OCI-LY7 (cell line): ENCODE data around the gene ANXA3. TPM values are rescaled to one million over a fixed set of nuclear protein-coding genes. Genes with fewer than 3 reads are reported as not detected.
A peak's percentile ranks its signal among the peaks of the same experiment; 100 is the strongest.

Source experiments
- BruUV-seq: library from RNA; stranded (reverse); fragments of 400-500 nt; replicated peaks from 2 replicates; lab custom pipeline; 2021; lab: Mats Ljungman, UMichigan
- CTCF ChIA-PET: fragments of 300-600 bp; sonication (Branson Sonifier 250); formaldehyde crosslinking; loops from one replicate; lab custom pipeline; 2022; ENCODE audit warnings: antibody characterized with exemption; ENCODE audit not compliant: unreplicated experiment; lab: Charles Lee
- POLR2A ChIA-PET: fragments of 300-600 bp; sonication (Branson Sonifier 250); formaldehyde crosslinking; loops from one replicate; lab custom pipeline; 2022; ENCODE audit warnings: antibody characterized with exemption; lab: Charles Lee
- DNase-seq: peaks from one replicate; pipeline ENCODE4 v3.0.0-alpha.2; 2015; ENCODE audit warnings: low spot score
- H2AFZ ChIP-seq: fragments of 200-600 bp; sonication (generic), shearing (Covaris generic); 2 replicates; pipeline ENCODE4 v1.6.1; 2014; ENCODE audit warnings: mild to moderate bottlenecking, antibody characterized with exemption, low read length, moderate library complexity
- H3K27ac ChIP-seq: fragments of 200-600 bp; sonication (generic); 2 replicates; pipeline ENCODE4 v1.5.1; 2014; ENCODE audit warnings: mixed run types, low read depth, mild to moderate bottlenecking, moderate library complexity, low read length, inconsistent platforms; ENCODE audit not compliant: poor library complexity, severe bottlenecking
- H3K36me3 ChIP-seq: fragments of 200-600 bp; sonication (generic); 2 replicates; pipeline ENCODE4 v1.6.1; 2014; ENCODE audit warnings: mild to moderate bottlenecking, antibody characterized with exemption, low read length, moderate library complexity, mixed read lengths; ENCODE audit not compliant: insufficient read depth
- H3K4me1 ChIP-seq: fragments of 200-600 bp; sonication (generic); 2 replicates; pipeline ENCODE4 v1.5.1; 2014; ENCODE audit warnings: mild to moderate bottlenecking, low read length; ENCODE audit not compliant: insufficient read depth, poor library complexity, severe bottlenecking
- H3K4me2 ChIP-seq: fragments of 200-600 bp; sonication (generic); 2 replicates; pipeline ENCODE4 v1.6.1; 2014; ENCODE audit warnings: mild to moderate bottlenecking, low read length
- H3K4me3 ChIP-seq: fragments of 200-600 bp; sonication (generic); 2 replicates; pipeline ENCODE4 v1.5.1; 2014; ENCODE audit warnings: mild to moderate bottlenecking, low read depth, low read length; ENCODE audit not compliant: poor library complexity, severe bottlenecking
- H3K79me2 ChIP-seq: fragments of 200-600 bp; sonication (generic); 2 replicates; pipeline ENCODE4 v1.6.1; 2016; ENCODE audit warnings: low read depth, mild to moderate bottlenecking, low read length, moderate library complexity, mixed read lengths; ENCODE audit not compliant: insufficient read depth
- H3K9me2 ChIP-seq: fragments of 200-600 bp; sonication (generic); 2 replicates; pipeline ENCODE4 v1.6.1; 2016; ENCODE audit warnings: mild to moderate bottlenecking, low read length, mixed read lengths; ENCODE audit not compliant: insufficient read depth
- H3K9me3 ChIP-seq: fragments of 200-600 bp; sonication (generic); 2 replicates; pipeline ENCODE4 v1.6.1; 2014; ENCODE audit warnings: mild to moderate bottlenecking, mixed run types, low read length, mixed read lengths
- H4K20me1 ChIP-seq: fragments of 200-600 bp; sonication (generic); 2 replicates; pipeline ENCODE4 v1.6.1; 2014; ENCODE audit warnings: mild to moderate bottlenecking, antibody characterized with exemption, low read length, moderate library complexity, mixed read lengths; ENCODE audit not compliant: insufficient read depth
- EZH2phosphoT487 ChIP-seq: fragments of 200-600 bp; sonication (generic); IDR thresholded peaks from 2 replicates; pipeline ENCODE4 v1.6.1; 2018; ENCODE audit warnings: low read depth, borderline replicate concordance, mild to moderate bottlenecking, mixed run types, antibody characterized with exemption, low read length, moderate library complexity, mixed read lengths
- intact Hi-C: fragments of 100-400 bp; cut with micrococcal nuclease; formaldehyde crosslinking; loops from one replicate; pipeline ENCODE4 v1.10.0; 2022; ENCODE audit not compliant: unreplicated experiment
- total RNA-seq, 2 experiments: library from RNA; depleted of rRNA in 1 of 2; stranded (reverse); fragments of >200 nt in 1 of 2; shearing (Covaris generic) in 1 of 2; gene quantifications; 2 replicates each; pipeline ENCODE4 v1.2.3, GENCODE V29; 2014 to 2022
- TF ChIP-seq, protein P1 (sequence below): fragments of 200-600 bp; sonication (generic); conservative IDR thresholded peaks from 2 replicates; pipeline ENCODE4 v1.5.1; 2014; ENCODE audit warnings: mild to moderate bottlenecking, antibody characterized with exemption, low read length, moderate library complexity, mixed read lengths

The ANXA3 gene
- total RNA-seq, 2 experiments from 2014 or later = not detected

DNA sequence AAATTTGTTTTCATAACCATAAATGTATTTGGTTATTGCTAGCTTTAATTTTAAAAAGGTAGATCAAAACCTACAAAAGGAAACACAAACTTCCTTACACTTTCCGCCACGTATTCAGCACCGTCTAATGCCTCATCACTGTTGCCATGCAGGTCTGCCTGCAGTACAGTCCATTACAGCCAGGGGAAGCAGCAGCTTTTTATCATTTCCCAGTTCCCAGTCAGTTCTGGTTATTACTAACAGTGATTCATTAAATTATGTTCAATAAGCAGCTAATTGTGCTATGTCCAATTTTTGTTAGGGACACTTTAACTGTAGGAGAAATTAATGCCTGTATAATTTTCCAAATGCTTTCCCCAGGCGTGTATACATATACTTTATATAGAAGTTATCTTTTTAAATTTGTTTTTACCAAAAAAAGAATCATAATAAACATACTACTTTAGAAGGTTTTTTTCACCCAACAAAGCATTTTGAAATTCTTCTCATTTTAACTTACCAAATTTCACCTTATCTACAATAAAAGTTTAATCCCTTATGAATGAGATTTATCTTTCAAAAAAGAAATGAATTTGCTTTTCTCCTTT, 93.3 kb downstream of the ANXA3 start:
- Histone ChIP-seq H3K9me2 (no peaks in the 10 kb centered on the region), H3K27ac (no peak overlapping the region), H4K20me1 (no peaks in the 10 kb centered on the region), H3K4me1 (no peaks in the 10 kb centered on the region), H3K36me3 (no peaks in the 10 kb centered on the region), H3K9me3 (no peaks in the 10 kb centered on the region), H3K4me2 (no peak overlapping the region), H3K79me2 (no peaks in the 10 kb centered on the region), H2AFZ (no peak overlapping the region), H3K4me3 (no peak overlapping the region)
- no TSS peak for BruUV-seq
- ChIA-PET POLR2A (interaction anchor here (0.6 to 1.3 kb wide), 7 partner anchors 9 to 132 kb away, joined by 3 to 4 read pairs (median 3); no protein-coding TSS in a partner anchor), CTCF (no interaction called here)
- peak; percentile 65 for DNase-seq
- TF ChIP-seq, protein P1, sequence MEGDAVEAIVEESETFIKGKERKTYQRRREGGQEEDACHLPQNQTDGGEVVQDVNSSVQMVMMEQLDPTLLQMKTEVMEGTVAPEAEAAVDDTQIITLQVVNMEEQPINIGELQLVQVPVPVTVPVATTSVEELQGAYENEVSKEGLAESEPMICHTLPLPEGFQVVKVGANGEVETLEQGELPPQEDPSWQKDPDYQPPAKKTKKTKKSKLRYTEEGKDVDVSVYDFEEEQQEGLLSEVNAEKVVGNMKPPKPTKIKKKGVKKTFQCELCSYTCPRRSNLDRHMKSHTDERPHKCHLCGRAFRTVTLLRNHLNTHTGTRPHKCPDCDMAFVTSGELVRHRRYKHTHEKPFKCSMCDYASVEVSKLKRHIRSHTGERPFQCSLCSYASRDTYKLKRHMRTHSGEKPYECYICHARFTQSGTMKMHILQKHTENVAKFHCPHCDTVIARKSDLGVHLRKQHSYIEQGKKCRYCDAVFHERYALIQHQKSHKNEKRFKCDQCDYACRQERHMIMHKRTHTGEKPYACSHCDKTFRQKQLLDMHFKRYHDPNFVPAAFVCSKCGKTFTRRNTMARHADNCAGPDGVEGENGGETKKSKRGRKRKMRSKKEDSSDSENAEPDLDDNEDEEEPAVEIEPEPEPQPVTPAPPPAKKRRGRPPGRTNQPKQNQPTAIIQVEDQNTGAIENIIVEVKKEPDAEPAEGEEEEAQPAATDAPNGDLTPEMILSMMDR = peak; percentile 85
- TF ChIP-seq EZH2phosphoT487 = no peak
- intact Hi-C loops = loop anchor here (1.0 to 2.0 kb wide), 2 partner anchors 32 to 131 kb away; partner anchors contain the start of gene BMP2K

GRCh38 chr4:78645853-78646757, 94.5 kb downstream of the ANXA3 start:
- POLR2A ChIA-PET = interaction anchor here (0.6 to 1.1 kb wide), 6 partner anchors 15 to 217 kb away, joined by 3 to 5 read pairs (median 3); no protein-coding TSS in a partner anchor
- intact Hi-C loops = loop anchor here (2.0 kb wide), 1 partner anchor 33 kb away; no protein-coding TSS in a partner anchor
- no peak overlapping the region for H3K4me2 ChIP-seq

More at GRCh38 chr4:78645853-78646757, 94.5 kb downstream of the ANXA3 start:
- Histone ChIP-seq H3K27ac (no peak overlapping the region), H3K4me1 (no peaks in the 10 kb centered on the region), H3K9me2 (no peaks in the 10 kb centered on the region), H3K36me3 (no peaks in the 10 kb centered on the region), H3K4me3 (no peak overlapping the region), H2AFZ (peak overlapping the region; percentile 40; the same call in 1 of the 2 replicates), H3K79me2 (no peaks in the 10 kb centered on the region), H4K20me1 (no peaks in the 10 kb centered on the region), H3K9me3 (no peaks in the 10 kb centered on the region)
- BruUV-seq = no TSS peak
- CTCF ChIA-PET = interaction anchor here (1.2 kb wide), 1 partner anchor 15 kb away, joined by 3 read pairs; no protein-coding TSS in a partner anchor
- DNase-seq = no peak
- TF ChIP-seq, protein P1 = no peak
- TF ChIP-seq EZH2phosphoT487 = no peak
